Measurements from ENCODE around the gene UBE3C.

GRCh38 chr7:157312941-157313340 is 174.2 kb downstream of the UBE3C start:
- no peak for TF ChIP-seq CTCF (IDR thresholded peaks at IDR 0.05)
- no peak for TF ChIP-seq POLR2A (IDR thresholded peaks at IDR 0.05)
